ENCODE data around the gene MRPS25. TPM values are rescaled to one million over a fixed set of nuclear protein-coding genes. Genes with fewer than 3 reads are reported as not detected.
A peak's percentile ranks its signal among the peaks of the same experiment; 100 is the strongest.

The MRPS25 gene
- total RNA-seq, 4 donors from 2014 or later: 23.9 to 39.2 (median 29.5) TPM

GRCh38 chr3:15108869-15109268, 43.8 kb upstream of the MRPS25 start:
- no peak for TF ChIP-seq POLR2A (IDR thresholded peaks at IDR 0.05)
- TF ChIP-seq, protein P1, sequence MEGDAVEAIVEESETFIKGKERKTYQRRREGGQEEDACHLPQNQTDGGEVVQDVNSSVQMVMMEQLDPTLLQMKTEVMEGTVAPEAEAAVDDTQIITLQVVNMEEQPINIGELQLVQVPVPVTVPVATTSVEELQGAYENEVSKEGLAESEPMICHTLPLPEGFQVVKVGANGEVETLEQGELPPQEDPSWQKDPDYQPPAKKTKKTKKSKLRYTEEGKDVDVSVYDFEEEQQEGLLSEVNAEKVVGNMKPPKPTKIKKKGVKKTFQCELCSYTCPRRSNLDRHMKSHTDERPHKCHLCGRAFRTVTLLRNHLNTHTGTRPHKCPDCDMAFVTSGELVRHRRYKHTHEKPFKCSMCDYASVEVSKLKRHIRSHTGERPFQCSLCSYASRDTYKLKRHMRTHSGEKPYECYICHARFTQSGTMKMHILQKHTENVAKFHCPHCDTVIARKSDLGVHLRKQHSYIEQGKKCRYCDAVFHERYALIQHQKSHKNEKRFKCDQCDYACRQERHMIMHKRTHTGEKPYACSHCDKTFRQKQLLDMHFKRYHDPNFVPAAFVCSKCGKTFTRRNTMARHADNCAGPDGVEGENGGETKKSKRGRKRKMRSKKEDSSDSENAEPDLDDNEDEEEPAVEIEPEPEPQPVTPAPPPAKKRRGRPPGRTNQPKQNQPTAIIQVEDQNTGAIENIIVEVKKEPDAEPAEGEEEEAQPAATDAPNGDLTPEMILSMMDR (IDR thresholded peaks at IDR 0.05): no peak
- Histone ChIP-seq H3K4me3 (no peak overlapping the region), H3K4me1 (peaks cover 0 to 9% (median 6%) of the 10 kb centered on the region in 3 donors), H3K27me3 (peaks cover 0 to 4% (median 0%) of the 10 kb centered on the region in 4 donors), H3K36me3 (no peaks in the 10 kb centered on the region), H3K27ac (no peak overlapping the region), H3K9me3 (no peaks in the 10 kb centered on the region)
- WGBS, 2 donors: 75 to 100% methylated on average over 1 to 4 of the region's 4 CpGs
- intact Hi-C loops (cut with DNase I): loop anchor here (10.0 kb wide), 1 partner anchor 96 kb away; the partner anchor contains the start of gene CAPN7
- DNase-seq: no peak

GRCh38 chr3:15108082-15108545, 43.0 kb upstream of the MRPS25 start:
- WGBS, 2 donors: 24 to 29% methylated on average over 7 to 8 of the region's 11 CpGs
- intact Hi-C loops (cut with DNase I): loop anchor here (10.0 kb wide), 1 partner anchor 97 kb away; the partner anchor contains the start of gene CAPN7

GRCh38 chr3:15107075-15107947, 42.2 kb upstream of the MRPS25 start:
- WGBS, 2 donors: 75 to 78% methylated on average over 16 of the region's 16 CpGs
- DNase-seq: no peak
- H3K27ac ChIP-seq: no peak overlapping the region
- H3K9me3 ChIP-seq: no peaks in the 10 kb centered on the region
- H3K4me3 ChIP-seq: no peak overlapping the region
- H3K36me3 ChIP-seq: no peaks in the 10 kb centered on the region
- H3K4me1 ChIP-seq: peaks cover 0 to 22% (median 8%) of the 10 kb centered on the region in 3 donors
- peaks cover 0 to 4% (median 0%) of the 10 kb centered on the region in 4 donors for H3K27me3 ChIP-seq
- intact Hi-C loops (cut with DNase I): loop anchor here (10.0 kb wide), 1 partner anchor 97 kb away; the partner anchor contains the start of gene CAPN7
- no peak for TF ChIP-seq POLR2A (IDR thresholded peaks at IDR 0.05)
- TF ChIP-seq, protein P1 (IDR thresholded peaks at IDR 0.05): no peak

More at GRCh38 chr3:15108082-15108545, 43.0 kb upstream of the MRPS25 start:
- H3K9me3 ChIP-seq: no peaks in the 10 kb centered on the region
- peak overlapping the region in 1 of 4 donors; percentile 15 for H3K4me3 ChIP-seq
- peaks cover 0 to 4% (median 0%) of the 10 kb centered on the region in 4 donors for H3K27me3 ChIP-seq
- H3K36me3 ChIP-seq: no peaks in the 10 kb centered on the region
- no peak overlapping the region for H3K27ac ChIP-seq
- peak; percentile 10 for DNase-seq
- TF ChIP-seq POLR2A (IDR thresholded peaks at IDR 0.05): no peak
- TF ChIP-seq, protein P1 (IDR thresholded peaks at IDR 0.05): peak; percentile 67 to 89 (median 80)
- H3K4me1 ChIP-seq: peaks cover 0 to 14% (median 6%) of the 10 kb centered on the region in 3 donors

DNA sequence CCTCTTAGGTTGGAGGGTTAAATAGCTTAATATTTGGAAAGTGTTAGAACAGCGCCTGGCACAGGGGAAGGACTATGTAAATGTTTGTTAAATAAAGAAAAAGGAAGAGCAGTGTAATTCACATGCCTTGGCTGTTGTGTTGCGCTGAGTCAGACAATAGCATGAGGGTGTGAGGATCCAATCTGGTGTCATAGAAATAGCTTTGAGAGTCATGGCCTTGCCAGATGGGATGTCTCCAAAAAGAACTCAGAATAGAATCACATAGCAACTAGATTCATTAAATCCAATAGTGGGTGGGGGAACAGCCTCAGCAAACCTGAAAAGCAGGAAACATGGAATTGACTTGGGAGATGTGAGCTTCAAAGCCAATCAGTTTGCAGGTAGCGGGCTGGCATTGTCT, 37.7 kb upstream of the MRPS25 start:
- intact Hi-C loops (cut with DNase I): loop anchor here (10.0 kb wide), 1 partner anchor 102 kb away; the partner anchor contains the start of gene CAPN7
- WGBS, 2 donors: 40 to 49% methylated on average over 3 of the region's 3 CpGs
- Histone ChIP-seq H3K9me3 (no peaks in the 10 kb centered on the region), H3K27ac (peak overlapping the region; percentile 32 to 81 (median 68)), H3K4me3 (no peak overlapping the region), H3K27me3 (no peaks in the 10 kb centered on the region), H3K36me3 (no peaks in the 10 kb centered on the region), H3K4me1 (peaks cover 11 to 43% (median 19%) of the 10 kb centered on the region in 3 donors)
- no peak for DNase-seq
- TF ChIP-seq POLR2A (IDR thresholded peaks at IDR 0.05): no peak
- TF ChIP-seq, protein P1 (IDR thresholded peaks at IDR 0.05): no peak

- Histone ChIP-seq H3K4me1 (peaks cover 15 to 46% (median 25%) of the 10 kb centered on the region in 3 donors), H3K36me3 (no peaks in the 10 kb centered on the region), H3K9me3 (no peaks in the 10 kb centered on the region), H3K27me3 (no peaks in the 10 kb centered on the region), H3K4me3 (no peak overlapping the region), H3K27ac (peak overlapping the region; percentile 32 to 81 (median 68))
- TF ChIP-seq, protein P1 (IDR thresholded peaks at IDR 0.05): no peak
- TF ChIP-seq POLR2A (IDR thresholded peaks at IDR 0.05): no peak
- 6 to 18% methylated on average over 4 of the region's 4 CpGs for WGBS, 2 donors
- intact Hi-C loops (cut with DNase I): loop anchor here (10.0 kb wide), 1 partner anchor 103 kb away; the partner anchor contains the start of gene CAPN7
- no peak for DNase-seq
Measured at GRCh38 chr3:15102256-15102655, 37.1 kb upstream of the MRPS25 start.

Data from esophagus squamous epithelium (tissue), 5 donors.